HG02943 (cell line): Measurements from ENCODE around the gene KLF3.
A peak's percentile ranks its signal among the peaks of the same experiment; 100 is the strongest.

Experiments used
- ATAC-seq: cut with Tn5 transposase; IDR thresholded peaks from one replicate; pipeline ENCODE4 v1.9.1; 2021; ENCODE audit warnings: mild to moderate bottlenecking, low read depth, moderate library complexity; ENCODE audit not compliant: unreplicated experiment

KLF3 gene

GRCh38 chr4:38650133-38650532, 13.9 kb upstream of the KLF3 start:
- ATAC-seq: no peak

DNA sequence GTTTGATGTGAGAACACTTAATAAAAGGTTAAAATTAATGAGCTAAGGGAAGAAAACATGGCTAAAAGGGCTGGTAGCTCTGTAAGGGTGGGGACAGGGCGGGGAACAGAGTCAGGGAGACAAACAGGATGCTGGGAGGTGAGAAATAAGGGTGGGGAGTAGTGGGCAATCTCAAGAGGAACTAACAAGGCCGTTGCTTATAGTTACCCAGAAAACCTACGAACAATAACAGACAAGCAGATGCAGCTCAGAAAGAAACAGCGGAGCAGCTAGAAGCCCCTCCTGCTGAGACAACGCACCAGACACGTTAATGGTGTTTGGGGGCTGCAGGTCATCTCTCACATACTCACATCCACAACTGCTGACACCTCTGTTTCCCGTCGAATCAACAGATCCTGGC, 9.7 kb upstream of the KLF3 start:
- ATAC-seq: no peak

DNA sequence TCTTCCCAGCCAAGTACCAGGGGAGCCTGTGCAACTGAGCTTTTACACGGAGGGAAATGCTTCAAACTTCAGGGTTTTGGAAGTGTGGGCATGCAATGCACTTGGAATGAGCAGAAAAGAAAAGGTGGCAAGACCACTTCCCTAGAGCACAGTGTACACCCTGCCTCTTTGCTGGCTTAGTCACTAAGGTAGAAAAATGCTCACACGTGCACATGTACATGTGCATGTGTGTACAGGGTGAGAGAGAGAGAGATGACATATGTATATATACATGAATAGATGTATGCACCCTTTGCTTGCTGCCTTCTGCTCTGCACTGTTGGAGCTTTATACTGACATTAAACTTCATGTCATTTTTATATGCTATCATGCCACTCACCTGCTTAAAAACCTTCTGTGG, 7.9 kb upstream of the KLF3 start:
- no peak for ATAC-seq

GRCh38 chr4:38659346-38659745, 4.7 kb upstream of the KLF3 start:
- ATAC-seq: no peak

- ATAC-seq: no peak
Measured at GRCh38 chr4:38660838-38661237, 3.2 kb upstream of the KLF3 start.

DNA sequence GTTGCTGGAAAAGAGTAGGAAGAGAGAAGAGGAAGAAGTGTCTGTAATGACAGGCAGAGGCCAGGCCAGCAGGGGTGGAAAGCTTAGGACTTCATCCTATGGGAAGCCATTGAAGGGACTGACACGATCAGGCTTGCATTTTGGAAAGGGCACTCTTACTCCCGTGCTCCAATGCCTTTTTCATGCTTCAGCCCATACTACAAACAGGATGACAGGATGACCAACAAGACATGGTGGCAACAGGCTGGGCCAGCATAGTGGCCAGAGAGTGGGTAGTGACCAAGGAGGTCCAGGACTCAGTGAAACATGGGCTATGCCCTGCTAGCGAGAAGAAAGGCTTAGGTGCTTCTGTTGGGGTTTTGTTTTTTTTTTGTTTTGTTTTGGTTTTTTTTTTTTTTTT, 2.6 kb upstream of the KLF3 start:
- no peak for ATAC-seq

GRCh38 chr4:38662522-38663089, 1.4 kb upstream of the KLF3 start:
- no peak for ATAC-seq

DNA sequence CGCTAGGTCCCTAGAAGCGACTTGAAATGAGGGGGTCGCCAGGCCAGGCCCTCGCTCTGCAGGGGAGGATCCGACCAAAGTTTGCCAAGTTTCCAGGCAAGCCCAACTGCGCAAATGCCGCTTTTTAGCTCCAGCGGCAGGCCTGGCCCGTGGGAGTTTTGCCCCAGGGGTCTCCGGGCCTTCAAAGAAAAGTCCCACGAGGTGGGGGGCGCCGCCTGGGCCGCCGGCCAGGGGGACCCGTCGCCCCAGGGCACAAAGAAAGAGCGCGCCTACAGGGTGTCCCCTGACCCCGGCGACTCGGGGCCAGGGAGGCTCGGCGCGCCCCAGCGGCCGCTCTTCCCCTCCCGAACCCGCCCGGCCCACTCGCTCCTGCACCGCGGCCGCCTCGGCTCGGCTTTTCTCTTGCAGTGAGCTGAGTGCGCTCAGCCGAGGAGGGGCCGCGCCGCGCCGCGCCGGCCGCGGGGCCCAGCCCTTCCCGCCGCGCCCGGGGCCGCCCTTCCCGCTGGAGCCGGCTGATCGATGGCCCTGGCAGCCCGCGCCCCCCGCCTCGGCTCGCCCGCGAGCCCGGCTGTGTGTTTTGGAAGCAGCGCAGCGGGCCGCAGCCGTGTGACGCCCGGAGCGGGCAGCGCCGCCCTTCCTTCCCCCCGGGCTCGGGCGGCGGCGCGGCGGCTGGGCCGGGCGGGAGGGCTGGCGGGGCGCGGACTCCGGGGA, 754 bp upstream of the KLF3 start:
- peak; percentile 39 for ATAC-seq

- no peak for ATAC-seq
Measured at GRCh38 chr4:38664706-38665401, 855 bp downstream of the KLF3 start.

GRCh38 chr4:38665551-38666411, 1.8 kb downstream of the KLF3 start:
- ATAC-seq: no peak

DNA sequence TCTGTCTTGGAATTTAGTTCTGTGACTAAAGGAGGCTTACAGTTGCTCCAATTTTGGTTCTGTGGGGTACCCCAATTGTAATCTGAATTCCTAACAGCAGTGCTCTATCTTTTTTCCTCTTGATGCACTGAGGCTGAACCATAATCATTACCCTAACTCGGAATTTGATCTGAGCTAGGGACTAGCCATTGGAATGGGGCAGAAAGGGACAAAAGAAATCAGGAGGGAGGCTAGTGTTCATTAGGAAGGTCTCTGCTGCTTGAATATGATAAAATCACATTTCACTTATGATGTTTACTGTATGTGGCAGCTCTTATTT, 2.7 kb downstream of the KLF3 start:
- ATAC-seq: no peak

DNA sequence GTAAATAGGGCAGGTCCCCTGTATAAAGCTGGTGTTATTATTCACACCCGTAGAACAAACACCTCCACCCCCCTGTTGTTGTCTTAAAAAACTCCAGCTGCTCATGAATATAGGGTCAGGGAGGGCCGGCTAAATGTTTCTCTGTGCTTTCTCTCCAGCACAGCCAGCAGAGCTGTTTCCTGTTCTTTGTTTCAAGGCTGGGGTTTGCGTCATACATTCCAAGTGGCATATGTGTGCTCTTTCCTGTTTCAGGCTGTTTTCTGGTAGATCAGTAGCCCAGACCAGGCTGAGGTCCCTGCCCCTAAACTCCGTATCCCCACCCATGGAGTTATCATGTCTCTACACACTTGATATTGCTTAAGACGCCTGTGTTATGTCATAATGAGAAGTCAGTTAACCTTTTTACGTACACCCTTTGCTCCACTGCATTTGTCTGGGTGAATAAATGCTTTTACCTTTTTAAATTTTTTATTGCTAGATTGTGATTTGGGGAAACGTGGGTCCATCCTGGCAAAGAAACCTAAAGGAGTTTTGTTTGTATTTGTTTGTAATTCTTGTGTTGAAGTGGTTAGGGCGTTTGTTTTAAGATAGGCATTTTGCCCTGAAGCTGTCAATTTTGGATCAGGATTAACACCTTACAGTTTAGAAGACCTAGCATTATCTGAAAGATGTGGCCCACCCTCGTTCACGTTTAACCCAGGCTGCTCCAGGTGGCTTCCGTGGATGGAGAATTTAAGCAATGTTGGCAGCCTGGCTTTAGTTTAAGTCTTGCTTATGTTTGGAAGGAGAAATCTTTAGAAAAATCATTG, 3.3 kb downstream of the KLF3 start:
- no peak for ATAC-seq

- no peak for ATAC-seq
Measured at GRCh38 chr4:38668203-38668971, 4.4 kb downstream of the KLF3 start.

GRCh38 chr4:38669208-38669607, 5.2 kb downstream of the KLF3 start:
- no peak for ATAC-seq

GRCh38 chr4:38670109-38670901, 6.3 kb downstream of the KLF3 start:
- ATAC-seq: no peak

- ATAC-seq: no peak
Measured at GRCh38 chr4:38670939-38671591, 7.1 kb downstream of the KLF3 start.

GRCh38 chr4:38671592-38671940, 7.6 kb downstream of the KLF3 start:
- no peak for ATAC-seq

DNA sequence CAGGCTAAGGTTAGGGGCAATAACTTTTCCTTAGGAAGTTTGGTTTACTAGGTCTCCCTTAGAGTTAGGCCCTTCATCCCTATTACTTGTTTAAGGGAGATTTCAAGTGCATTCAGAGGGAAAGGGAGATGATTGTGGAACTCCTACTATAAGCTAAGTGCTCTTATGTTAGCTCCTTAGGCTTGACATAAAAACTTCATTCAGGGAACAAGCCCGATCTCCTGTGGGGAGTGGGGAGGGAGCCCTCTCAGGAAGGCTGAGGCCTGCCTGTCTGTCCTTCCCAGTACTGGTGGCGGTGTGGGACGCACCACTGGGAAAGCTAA, 8.0 kb downstream of the KLF3 start:
- no peak for ATAC-seq
